ENCODE data around the gene SEC22A.

The SEC22A gene

GRCh38 chr3:123168122-123168521 lies 33.6 kb upstream of the SEC22A start:
- Histone ChIP-seq H3K27me3 (replicated peaks) (no peaks in the 10 kb centered on the region), H3K36me3 (replicated peaks) (peaks cover 28% of the 10 kb centered on the region), H3K4me3 (ENCODE audit: low read depth, low read length) (no peak overlapping the region), H3K27ac (no peak overlapping the region)
- TF ChIP-seq CTCF (IDR thresholded peaks at IDR 0.05; ENCODE audit: low read depth, low read length, missing control alignments): no peak
- in situ Hi-C loops (cut with HindIII; ENCODE audit: low pct_ligation_motif_present, low sequenced_read_pairs): no loop called here
- no peak for DNase-seq

GRCh38 chr3:123168605-123169004 lies 33.1 kb upstream of the SEC22A start:
- no peak overlapping the region for H3K27ac ChIP-seq
- peaks cover 25% of the 10 kb centered on the region for H3K36me3 ChIP-seq (replicated peaks)
- no peak overlapping the region for H3K4me3 ChIP-seq (ENCODE audit: low read depth, low read length)
- in situ Hi-C loops (cut with HindIII; ENCODE audit: low pct_ligation_motif_present, low sequenced_read_pairs): no loop called here
- no peak for TF ChIP-seq CTCF (IDR thresholded peaks at IDR 0.05; ENCODE audit: low read depth, low read length, missing control alignments)
- no peaks in the 10 kb centered on the region for H3K27me3 ChIP-seq (replicated peaks)
- DNase-seq: no peak

GRCh38 chr3:123169492-123169929 lies 32.2 kb upstream of the SEC22A start:
- Histone ChIP-seq H3K4me3 (ENCODE audit: low read depth, low read length) (no peak overlapping the region), H3K36me3 (replicated peaks) (peaks cover 16% of the 10 kb centered on the region), H3K27ac (no peak overlapping the region), H3K27me3 (replicated peaks) (no peaks in the 10 kb centered on the region)
- no peak for DNase-seq
- no peak for TF ChIP-seq CTCF (IDR thresholded peaks at IDR 0.05; ENCODE audit: low read depth, low read length, missing control alignments)
- in situ Hi-C loops (cut with HindIII; ENCODE audit: low pct_ligation_motif_present, low sequenced_read_pairs): no loop called here

GRCh38 chr3:123169930-123170329 lies 31.8 kb upstream of the SEC22A start:
- TF ChIP-seq CTCF (IDR thresholded peaks at IDR 0.05; ENCODE audit: low read depth, low read length, missing control alignments): no peak
- H3K27ac ChIP-seq: no peak overlapping the region
- in situ Hi-C loops (cut with HindIII; ENCODE audit: low pct_ligation_motif_present, low sequenced_read_pairs): no loop called here
- no peak overlapping the region for H3K4me3 ChIP-seq (ENCODE audit: low read depth, low read length)
- peaks cover 12% of the 10 kb centered on the region for H3K36me3 ChIP-seq (replicated peaks)
- no peak for DNase-seq
- no peaks in the 10 kb centered on the region for H3K27me3 ChIP-seq (replicated peaks)

- Histone ChIP-seq H3K4me3 (ENCODE audit: low read depth, low read length) (no peak overlapping the region), H3K27me3 (replicated peaks) (no peaks in the 10 kb centered on the region), H3K36me3 (replicated peaks) (no peaks in the 10 kb centered on the region), H3K27ac (no peak overlapping the region)
- in situ Hi-C loops (cut with HindIII; ENCODE audit: low pct_ligation_motif_present, low sequenced_read_pairs): no loop called here
- TF ChIP-seq CTCF (IDR thresholded peaks at IDR 0.05; ENCODE audit: low read depth, low read length, missing control alignments): no peak
- DNase-seq: no peak
Measured at GRCh38 chr3:123180791-123181190, 21.0 kb upstream of the SEC22A start.

- H3K27me3 ChIP-seq (replicated peaks): no peaks in the 10 kb centered on the region
- DNase-seq: no peak
- in situ Hi-C loops (cut with HindIII; ENCODE audit: low pct_ligation_motif_present, low sequenced_read_pairs): no loop called here
- no peak for TF ChIP-seq CTCF (IDR thresholded peaks at IDR 0.05; ENCODE audit: low read depth, low read length, missing control alignments)
- H3K36me3 ChIP-seq (replicated peaks): no peaks in the 10 kb centered on the region
- no peak overlapping the region for H3K27ac ChIP-seq
- H3K4me3 ChIP-seq (ENCODE audit: low read depth, low read length): no peak overlapping the region
Measured at GRCh38 chr3:123186695-123187094, 15.0 kb upstream of the SEC22A start.

Data from brain microvascular endothelial cell (primary cell).